Loucy (cell line): ENCODE measurements around the gene ZNF277.
A peak's percentile ranks its signal among the peaks of the same experiment; 100 is the strongest.

Experiments
- H2AFZ ChIP-seq: fragments of 200-600 bp; sonication (generic); 2 replicates; pipeline ENCODE4 v1.6.0; 2016; ENCODE audit warnings: antibody characterized with exemption, mild to moderate bottlenecking, low read length, moderate library complexity
- H3F3A ChIP-seq: fragments of 200-600 bp; 2 replicates; pipeline ENCODE4 v1.6.0; 2016; ENCODE audit warnings: antibody characterized with exemption, low read depth, mild to moderate bottlenecking
- H3K27me3 ChIP-seq: fragments of 200-600 bp; sonication (generic); 2 replicates; pipeline ENCODE4 v1.6.1; 2014; ENCODE audit warnings: low read length, mild to moderate bottlenecking; ENCODE audit not compliant: insufficient read depth, poor library complexity, severe bottlenecking
- H3K36me3 ChIP-seq: fragments of 200-600 bp; sonication (generic); 2 replicates; pipeline ENCODE4 v1.6.1; 2016; ENCODE audit warnings: low read length; ENCODE audit not compliant: insufficient read depth
- H3K4me1 ChIP-seq: fragments of 200-600 bp; sonication (generic); 2 replicates; pipeline ENCODE4 v1.5.1; 2014; ENCODE audit warnings: low read length, mild to moderate bottlenecking; ENCODE audit not compliant: insufficient read depth, poor library complexity, severe bottlenecking
- H3K4me2 ChIP-seq: fragments of 200-600 bp; sonication (generic); 2 replicates; pipeline ENCODE4 v1.6.0; 2014; ENCODE audit warnings: antibody characterized with exemption, low read length, low read depth, mild to moderate bottlenecking; ENCODE audit not compliant: poor library complexity, severe bottlenecking
- H3K4me3 ChIP-seq: fragments of 200-600 bp; sonication (generic); 2 replicates; pipeline ENCODE4 v1.5.1; 2014; ENCODE audit warnings: low read length, mild to moderate bottlenecking, mixed read lengths; ENCODE audit not compliant: poor library complexity, severe bottlenecking
- H3K79me2 ChIP-seq: fragments of 200-600 bp; sonication (generic); 2 replicates; pipeline ENCODE4 v1.6.1; 2014; ENCODE audit warnings: low read length; ENCODE audit not compliant: insufficient read depth
- H3K9ac ChIP-seq: fragments of 200-600 bp; sonication (generic); 2 replicates; pipeline ENCODE4 v1.6.0; 2014; ENCODE audit warnings: mild to moderate bottlenecking, low read depth, low read length, moderate library complexity; ENCODE audit not compliant: poor library complexity, severe bottlenecking
- H3K9me2 ChIP-seq: fragments of 200-600 bp; sonication (generic); replicated peaks from 2 replicates; pipeline ENCODE4 v1.6.1; 2016; ENCODE audit warnings: low read depth, low read length, mixed read lengths
- H3K9me3 ChIP-seq: fragments of 200-600 bp; sonication (generic); 2 replicates; pipeline ENCODE4 v1.6.1; 2014; ENCODE audit warnings: mild to moderate bottlenecking, antibody characterized with exemption, low read length, low read depth; ENCODE audit not compliant: insufficient read depth
- H4K20me1 ChIP-seq: fragments of 200-600 bp; sonication (generic); 2 replicates; pipeline ENCODE4 v1.6.0; 2014; ENCODE audit warnings: antibody characterized with exemption, low read length, mild to moderate bottlenecking; ENCODE audit not compliant: insufficient read depth, poor library complexity, severe bottlenecking
- CTCF ChIP-seq: fragments of 200-600 bp; sonication (generic); conservative IDR thresholded peaks from 2 replicates; pipeline ENCODE4 v1.5.1; 2014; ENCODE audit warnings: mild to moderate bottlenecking, antibody characterized with exemption, low read length
- EZH2phosphoT487 ChIP-seq: fragments of 200-600 bp; IDR thresholded peaks from 2 replicates; pipeline ENCODE4 v1.6.1; 2018; ENCODE audit warnings: antibody characterized with exemption, mild to moderate bottlenecking, moderate library complexity, borderline replicate concordance

The ZNF277 gene

DNA sequence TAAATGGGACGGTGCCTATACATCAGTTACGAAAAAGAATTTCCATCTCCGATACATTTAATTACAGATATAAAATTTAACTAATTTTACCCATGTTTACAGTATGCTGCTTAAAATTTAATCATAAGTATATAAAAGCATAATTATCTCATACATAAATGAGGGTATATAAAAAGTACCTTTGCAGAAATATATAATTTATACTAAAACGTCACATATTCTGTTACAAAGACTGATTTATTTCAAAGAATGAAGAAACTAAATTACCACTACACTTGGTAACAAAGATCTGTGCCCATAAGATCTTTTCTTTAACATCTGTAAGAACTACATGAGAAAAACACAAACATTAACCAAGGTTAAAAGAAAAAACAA is 3.1 kb upstream of the ZNF277 start:
- TF ChIP-seq CTCF (no peak), EZH2phosphoT487 (no peak)
- Histone ChIP-seq H3K79me2 (peaks cover 16% of the 10 kb centered on the region), H3K36me3 (no peaks in the 10 kb centered on the region), H3K9me3 (no peaks in the 10 kb centered on the region), H3K4me2 (no peak overlapping the region), H4K20me1 (no peaks in the 10 kb centered on the region), H3K4me3 (no peak overlapping the region), H3K4me1 (peaks cover 33% of the 10 kb centered on the region), H3F3A (no peaks in the 10 kb centered on the region), H3K9me2 (no peaks in the 10 kb centered on the region), H3K27me3 (no peaks in the 10 kb centered on the region), H2AFZ (no peak overlapping the region), H3K9ac (no peak overlapping the region)

DNA sequence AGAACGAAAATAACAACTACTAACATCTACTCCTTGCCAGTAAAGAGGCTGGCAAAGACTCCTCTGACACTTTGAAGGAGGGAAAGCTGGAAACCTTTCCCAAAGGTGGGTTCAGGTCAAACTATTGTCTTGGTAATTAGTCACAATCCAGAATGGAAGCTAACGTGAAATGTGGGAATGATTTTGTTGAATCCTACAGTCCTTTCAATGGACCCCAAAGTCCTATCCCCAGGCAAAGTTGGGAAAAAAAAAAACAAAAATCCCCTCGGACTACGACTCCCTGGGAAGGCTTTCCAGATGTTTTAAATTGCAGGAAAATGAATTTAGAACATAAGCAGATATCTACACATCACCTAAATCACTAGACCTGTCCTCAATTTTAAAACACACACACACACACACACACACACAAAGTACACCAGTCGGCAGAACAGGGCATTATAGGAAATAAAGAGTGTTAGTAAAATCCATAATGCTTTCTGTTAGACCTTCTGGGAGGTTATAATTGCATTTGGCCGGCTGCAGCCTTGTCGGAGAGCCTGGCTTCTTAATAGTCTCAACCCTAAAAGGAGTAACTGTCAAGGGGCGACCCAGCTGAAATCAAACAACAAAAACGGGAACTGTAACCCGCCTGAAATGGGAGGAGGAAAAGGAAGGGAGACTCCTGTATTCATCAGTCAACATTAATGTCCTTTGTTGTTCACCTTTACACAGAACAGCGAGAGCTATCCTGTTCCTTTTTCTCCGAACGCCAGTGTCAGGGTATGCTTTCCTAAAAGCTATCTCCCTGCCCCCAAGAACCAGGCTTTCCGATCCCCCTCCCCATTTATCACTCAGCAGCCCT is 1.8 kb upstream of the ZNF277 start:
- peak overlapping the region; percentile 96 for H3K4me3 ChIP-seq
- H3K4me1 ChIP-seq, result peaks cover 27% of the 10 kb centered on the region
- peak overlapping the region; percentile 98 for H2AFZ ChIP-seq
- no peaks in the 10 kb centered on the region for H3K36me3 ChIP-seq
- H3K4me2 ChIP-seq, result peak overlapping the region; percentile 100
- H3K79me2 ChIP-seq, result peaks cover 27% of the 10 kb centered on the region
- H4K20me1 ChIP-seq, result no peaks in the 10 kb centered on the region
- TF ChIP-seq EZH2phosphoT487 (no peak), CTCF (no peak)
- peak overlapping the region; percentile 69 for H3K9ac ChIP-seq
- H3K9me2 ChIP-seq, result no peaks in the 10 kb centered on the region
- H3K27me3 ChIP-seq, result no peaks in the 10 kb centered on the region
- no peaks in the 10 kb centered on the region for H3K9me3 ChIP-seq
- H3F3A ChIP-seq, result no peaks in the 10 kb centered on the region

DNA sequence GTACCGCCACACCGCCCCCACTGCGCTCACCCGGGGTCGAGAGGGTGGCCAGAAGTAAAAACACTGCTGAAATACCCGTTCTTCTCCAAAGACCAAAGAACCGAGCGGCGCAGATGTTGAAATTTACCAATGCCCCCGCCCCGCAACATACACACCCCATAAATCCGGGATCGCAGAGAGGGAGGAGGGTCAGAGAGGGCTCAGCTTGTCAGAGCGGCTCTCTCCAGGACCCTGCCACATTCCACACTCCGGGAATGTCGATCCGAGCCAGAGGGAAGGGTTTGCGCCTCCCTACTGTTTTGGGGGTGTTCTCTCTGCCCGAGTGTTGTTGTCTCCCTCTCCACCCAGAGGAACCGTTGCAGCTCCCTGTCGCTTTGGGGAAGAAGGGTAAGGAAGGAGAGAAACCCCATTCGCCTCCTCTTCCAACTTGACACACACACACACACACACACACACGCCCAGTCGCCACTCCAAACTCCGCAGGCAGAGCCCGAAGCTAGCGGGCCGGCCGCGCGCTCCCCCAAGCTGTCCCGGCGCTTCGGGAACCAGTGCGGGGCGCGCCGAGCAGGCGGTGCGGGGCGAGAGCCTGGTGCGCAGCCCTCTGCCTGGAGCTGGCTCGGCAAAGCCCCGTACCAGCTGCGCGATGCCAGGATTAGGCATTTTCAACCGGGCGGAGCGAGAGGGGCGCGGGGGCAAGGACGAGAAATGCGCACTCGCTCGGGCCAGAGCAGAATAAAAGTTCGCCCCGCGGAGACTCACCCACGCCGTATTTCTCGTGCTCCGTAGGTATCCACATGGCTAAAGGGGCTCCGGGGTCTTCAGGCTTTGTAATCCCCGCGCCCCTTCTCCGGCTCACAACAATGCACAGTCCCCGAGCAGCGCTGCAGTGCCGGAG is 905 bp upstream of the ZNF277 start:
- peak overlapping the region; percentile 98 for H2AFZ ChIP-seq
- H3K9me2 ChIP-seq, result no peaks in the 10 kb centered on the region
- peak overlapping the region; percentile 69 for H3K9ac ChIP-seq
- no peaks in the 10 kb centered on the region for H3K9me3 ChIP-seq
- H3K36me3 ChIP-seq, result no peaks in the 10 kb centered on the region
- H4K20me1 ChIP-seq, result peaks cover under 1% of the 10 kb centered on the region
- no peaks in the 10 kb centered on the region for H3F3A ChIP-seq
- no peaks in the 10 kb centered on the region for H3K27me3 ChIP-seq
- H3K4me1 ChIP-seq, result peaks cover 28% of the 10 kb centered on the region
- H3K79me2 ChIP-seq, result peaks cover 29% of the 10 kb centered on the region
- H3K4me2 ChIP-seq, result peak overlapping the region; percentile 100
- H3K4me3 ChIP-seq, result peak overlapping the region; percentile 96
- TF ChIP-seq EZH2phosphoT487, result no peak
- no peak for TF ChIP-seq CTCF
